Ascending aorta (tissue), 2 donors: ENCODE results near the gene BPHL. TPM values are rescaled to one million over a fixed set of nuclear protein-coding genes. Genes with fewer than 3 reads are reported as not detected.
"Not testable (repeated sequence)": the region's sequence is repeated elsewhere in the genome, so short reads cannot be mapped to it uniquely, and the experiment has no call there.

ENCODE experiments used
- DNase-seq, 2 donors: peaks; one replicate each; pipeline ENCODE4 v3.0.0-alpha.2; 2019; ENCODE audit warnings: low spot score in 2 of 2
- H3K27ac ChIP-seq, 2 donors: fragments of 200-600 bp; sonication (generic); one replicate each; pipeline ENCODE4 v1.5.1; 2016 to 2017; ENCODE audit warnings: mild to moderate bottlenecking in 1 of 2
- H3K27me3 ChIP-seq: fragments of 200-600 bp; sonication (generic); one replicate; pipeline ENCODE4 v1.5.1; 2017
- H3K36me3 ChIP-seq, 2 donors: fragments of 200-600 bp; sonication (generic); one replicate each; pipeline ENCODE4 v1.5.1; 2016
- H3K4me1 ChIP-seq, 2 donors: fragments of 200-600 bp; sonication (generic); one replicate each; pipeline ENCODE4 v1.5.1; 2016 to 2017; ENCODE audit warnings: mild to moderate bottlenecking in 1 of 2
- H3K4me3 ChIP-seq, 2 donors: fragments of 200-600 bp; sonication (generic); one replicate each; pipeline ENCODE4 v1.5.1; 2016 to 2017; ENCODE audit warnings: mild to moderate bottlenecking in 1 of 2
- H3K9me3 ChIP-seq, 2 donors: fragments of 200-600 bp; sonication (generic); one replicate each; pipeline ENCODE4 v1.5.1; 2016
- intact Hi-C: fragments of 100-400 bp; cut with DNase I; formaldehyde crosslinking; loops from one replicate; pipeline ENCODE4 v1.15.1; 2023
- total RNA-seq: library from RNA; depleted of rRNA; stranded (reverse); fragments of >200 nt; gene quantifications from one replicate; pipeline ENCODE4 v1.1.0, GENCODE V29; 2016
- TF ChIP-seq, protein P1 (sequence below), 3 experiments: fragments of 200-600 bp in 2 of 3; fragments of 450-650 bp in 1 of 3; sonication (generic) in 2 of 3; IDR thresholded peaks; one replicate each; pipeline ENCODE4 v1.5.1; 2016 to 2019; ENCODE audit warnings: antibody characterized with exemption in 3 of 3, mild to moderate bottlenecking in 1 of 3, moderate library complexity in 1 of 3

Gene BPHL
- total RNA-seq, 1 donor from 2014 or later = 7.7 TPM

DNA sequence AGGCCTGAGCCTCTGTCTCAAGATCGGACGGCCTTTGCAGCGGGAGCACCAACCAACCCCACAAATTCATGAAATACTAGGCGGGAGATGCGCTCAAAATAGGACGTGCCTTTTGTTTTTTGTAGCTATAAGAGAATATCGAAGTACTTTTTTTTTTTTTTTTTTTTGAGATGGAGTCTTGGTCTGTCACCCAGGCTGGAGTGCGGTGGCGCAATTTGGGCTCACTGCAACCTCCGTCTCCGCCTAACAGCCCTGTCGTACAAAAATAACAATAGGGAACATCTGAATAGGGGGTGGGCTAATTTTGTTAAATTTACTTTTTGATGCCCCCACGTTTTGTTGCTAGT, 44.7 kb downstream of the BPHL start:
- intact Hi-C loops = loop anchor here (5.0 to 10.0 kb wide), 2 partner anchors 64 to 192 kb away; partner anchors contain the start of gene TUBB2B
- Histone ChIP-seq H3K27ac (peak overlapping the region; percentile 90 to 95), H3K9me3 (no peaks in the 10 kb centered on the region), H3K27me3 (no peaks in the 10 kb centered on the region), H3K36me3 (no peaks in the 10 kb centered on the region), H3K4me3 (peak overlapping the region; percentile 84 to 92), H3K4me1 (peaks cover 0 to 4% of the 10 kb centered on the region in 2 donors)
- no peak for DNase-seq
- TF ChIP-seq, protein P1, sequence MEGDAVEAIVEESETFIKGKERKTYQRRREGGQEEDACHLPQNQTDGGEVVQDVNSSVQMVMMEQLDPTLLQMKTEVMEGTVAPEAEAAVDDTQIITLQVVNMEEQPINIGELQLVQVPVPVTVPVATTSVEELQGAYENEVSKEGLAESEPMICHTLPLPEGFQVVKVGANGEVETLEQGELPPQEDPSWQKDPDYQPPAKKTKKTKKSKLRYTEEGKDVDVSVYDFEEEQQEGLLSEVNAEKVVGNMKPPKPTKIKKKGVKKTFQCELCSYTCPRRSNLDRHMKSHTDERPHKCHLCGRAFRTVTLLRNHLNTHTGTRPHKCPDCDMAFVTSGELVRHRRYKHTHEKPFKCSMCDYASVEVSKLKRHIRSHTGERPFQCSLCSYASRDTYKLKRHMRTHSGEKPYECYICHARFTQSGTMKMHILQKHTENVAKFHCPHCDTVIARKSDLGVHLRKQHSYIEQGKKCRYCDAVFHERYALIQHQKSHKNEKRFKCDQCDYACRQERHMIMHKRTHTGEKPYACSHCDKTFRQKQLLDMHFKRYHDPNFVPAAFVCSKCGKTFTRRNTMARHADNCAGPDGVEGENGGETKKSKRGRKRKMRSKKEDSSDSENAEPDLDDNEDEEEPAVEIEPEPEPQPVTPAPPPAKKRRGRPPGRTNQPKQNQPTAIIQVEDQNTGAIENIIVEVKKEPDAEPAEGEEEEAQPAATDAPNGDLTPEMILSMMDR (IDR thresholded peaks at IDR 0.05) = no peak

DNA sequence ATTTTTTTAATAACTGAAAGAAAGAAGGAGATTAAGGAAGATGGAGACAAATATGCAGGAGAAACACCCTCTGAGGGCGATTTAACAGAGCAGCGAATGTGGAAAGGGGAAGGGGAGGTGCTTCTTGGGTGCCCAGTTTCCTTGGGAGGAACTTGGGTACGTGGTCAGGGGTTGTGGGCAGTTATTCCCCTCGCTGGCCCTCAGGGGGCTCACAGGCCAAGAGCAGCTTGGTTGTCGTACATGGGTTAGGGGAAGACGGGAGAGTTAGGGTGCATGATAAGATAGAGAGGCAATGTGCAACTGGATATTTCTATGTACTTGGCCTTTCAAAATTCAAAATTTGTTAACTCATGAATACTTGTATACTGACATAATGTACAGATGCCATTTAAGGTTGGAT, 45.9 kb downstream of the BPHL start:
- no peak overlapping the region for H3K4me3 ChIP-seq
- intact Hi-C loops = loop anchor here (5.0 to 10.0 kb wide), 2 partner anchors 63 to 190 kb away; partner anchors contain the start of gene TUBB2B
- H3K4me1 ChIP-seq = peaks cover 0 to 4% of the 10 kb centered on the region in 2 donors
- no peak for DNase-seq
- no peak overlapping the region for H3K27ac ChIP-seq
- no peaks in the 10 kb centered on the region for H3K36me3 ChIP-seq
- H3K27me3 ChIP-seq = no peaks in the 10 kb centered on the region
- TF ChIP-seq, protein P1 (IDR thresholded peaks at IDR 0.05) = no peak
- H3K9me3 ChIP-seq = no peaks in the 10 kb centered on the region

DNA sequence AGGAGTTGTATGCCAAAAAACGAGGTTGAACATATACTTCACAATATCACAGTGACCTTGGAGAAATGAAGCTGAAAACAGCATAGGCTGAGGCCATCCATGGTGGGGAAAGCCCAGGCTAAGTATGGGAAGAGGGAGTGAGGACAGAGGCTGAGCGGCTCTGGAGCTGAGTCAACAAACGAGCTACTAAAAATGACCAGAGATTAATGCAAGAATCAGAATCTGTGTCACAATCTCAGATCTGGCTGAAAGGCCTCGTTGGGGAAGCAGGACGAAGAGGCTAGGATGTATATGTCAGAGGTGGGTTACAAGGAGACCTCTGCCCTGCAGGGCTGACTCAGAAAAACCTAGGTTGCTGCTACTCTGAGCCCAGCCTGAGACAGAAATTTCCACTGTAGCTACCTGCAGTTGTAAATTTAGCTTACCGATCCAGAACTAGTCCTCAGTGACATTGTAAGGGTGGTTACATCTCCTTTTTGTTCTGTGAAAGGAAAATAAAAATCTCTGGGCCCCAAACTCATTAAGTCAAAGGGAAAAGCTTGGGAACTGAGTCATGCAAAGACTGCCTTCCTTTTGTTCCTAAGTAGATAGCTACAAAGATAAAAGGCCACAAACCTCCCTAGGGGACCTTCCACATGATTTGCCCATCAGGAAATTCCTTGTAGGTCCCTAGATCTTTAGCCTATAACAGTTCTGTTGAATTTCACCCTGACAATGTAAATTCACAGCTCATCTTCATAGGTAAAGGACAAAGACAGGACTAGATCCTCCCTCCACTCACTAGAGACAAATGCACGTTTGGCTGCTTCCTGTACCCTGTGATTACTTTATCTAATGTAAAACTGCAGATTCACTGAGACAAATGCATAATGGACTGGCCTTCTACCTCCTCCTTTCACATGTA, 47.4 kb downstream of the BPHL start:
- Histone ChIP-seq H3K36me3 (no peaks in the 10 kb centered on the region), H3K27me3 (no peaks in the 10 kb centered on the region), H3K4me3 (no peak overlapping the region), H3K4me1 (peaks cover 0 to 4% of the 10 kb centered on the region in 2 donors), H3K27ac (no peak overlapping the region), H3K9me3 (no peaks in the 10 kb centered on the region)
- DNase-seq = no peak
- intact Hi-C loops = loop anchor here (10.0 kb wide), 1 partner anchor 189 kb away; no protein-coding TSS in a partner anchor
- TF ChIP-seq, protein P1 (IDR thresholded peaks at IDR 0.05) = no peak

DNA sequence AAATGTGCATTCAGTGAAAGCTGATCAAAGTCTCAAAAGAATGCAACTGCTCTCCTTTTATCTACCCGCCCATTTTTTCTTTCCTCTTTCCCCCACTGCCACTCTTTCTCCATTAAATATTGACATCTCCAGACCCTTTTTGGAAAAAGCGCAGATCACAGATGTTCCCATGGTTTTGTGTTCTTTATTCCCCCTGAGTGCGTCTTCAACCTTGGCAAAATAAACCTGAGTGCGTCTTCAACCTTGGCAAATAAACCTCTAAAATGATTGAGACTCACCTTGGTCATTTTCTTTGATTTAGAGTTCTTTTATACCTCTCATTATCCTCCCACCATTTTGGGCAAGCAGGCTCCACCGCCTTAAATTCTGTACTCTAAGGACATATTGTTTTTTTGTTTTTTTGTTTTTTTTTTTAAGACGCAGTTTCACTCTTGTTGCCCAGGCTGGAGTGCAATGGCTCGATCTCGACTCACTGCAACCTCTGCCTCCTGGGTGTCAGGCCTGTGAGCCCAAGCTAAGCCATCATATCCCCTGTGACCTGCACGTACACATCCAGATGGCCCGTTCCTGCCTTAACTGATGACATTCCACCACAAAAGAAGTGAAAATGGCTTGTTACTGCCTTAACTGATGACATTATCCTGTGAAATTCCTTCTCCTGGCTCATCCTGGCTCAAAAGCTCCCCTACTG, 48.2 kb downstream of the BPHL start:
- intact Hi-C loops = loop anchor here (10.0 kb wide), 1 partner anchor 188 kb away; no protein-coding TSS in a partner anchor
- H3K4me1 ChIP-seq, DNase-seq, H3K27me3 ChIP-seq, H3K4me3 ChIP-seq, H3K27ac ChIP-seq, H3K36me3 ChIP-seq, H3K9me3 ChIP-seq: not testable (repeated sequence)

DNA sequence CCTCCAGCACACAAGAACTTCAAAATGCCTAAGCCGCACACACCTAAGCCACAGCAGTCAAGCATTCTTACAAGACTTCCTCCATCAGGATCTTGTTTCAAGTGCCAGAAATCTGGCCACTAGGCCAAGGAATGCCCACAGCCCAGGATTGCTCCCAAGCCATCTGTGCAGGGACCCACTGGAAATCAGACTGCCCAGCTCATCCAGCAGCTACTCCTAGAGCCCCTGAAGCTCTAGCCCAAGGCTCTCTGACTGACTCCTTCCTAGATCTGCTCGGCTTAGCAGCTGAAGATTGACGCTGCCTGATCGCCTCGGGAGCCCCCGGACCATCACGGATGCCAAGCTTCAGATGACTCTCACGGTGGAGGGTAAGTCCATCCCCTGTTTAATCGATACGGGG, 49.5 kb downstream of the BPHL start:
- not testable (repeated sequence) for H3K9me3 ChIP-seq, H3K4me1 ChIP-seq, H3K27ac ChIP-seq, H3K36me3 ChIP-seq, H3K4me3 ChIP-seq, H3K27me3 ChIP-seq, DNase-seq
- intact Hi-C loops = loop anchor here (10.0 kb wide), 1 partner anchor 187 kb away; no protein-coding TSS in a partner anchor

DNA sequence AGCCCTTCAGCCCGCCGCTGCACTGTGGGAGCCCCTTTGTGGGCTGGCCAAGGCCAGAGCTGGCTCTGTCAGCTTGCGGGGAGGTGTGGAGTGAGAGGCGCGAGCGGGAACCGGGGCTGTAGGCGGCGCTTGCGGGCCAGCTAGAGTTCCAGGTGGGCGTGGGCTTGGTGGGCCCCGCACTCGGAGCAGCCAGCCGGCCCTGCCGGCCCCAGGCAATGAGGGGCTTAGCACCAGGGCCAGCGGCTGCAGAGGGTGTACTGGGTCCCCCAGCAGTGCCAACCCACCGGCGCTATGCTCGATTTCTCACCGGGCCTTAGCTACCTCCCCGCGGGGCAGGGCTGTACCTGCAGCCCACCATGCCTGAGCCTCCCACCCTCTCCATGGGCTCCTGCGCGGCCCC, 52.2 kb downstream of the BPHL start:
- DNase-seq, H3K36me3 ChIP-seq, H3K27ac ChIP-seq, intact Hi-C loops, H3K4me1 ChIP-seq, H3K9me3 ChIP-seq, H3K4me3 ChIP-seq, H3K27me3 ChIP-seq: not testable (repeated sequence)

DNA sequence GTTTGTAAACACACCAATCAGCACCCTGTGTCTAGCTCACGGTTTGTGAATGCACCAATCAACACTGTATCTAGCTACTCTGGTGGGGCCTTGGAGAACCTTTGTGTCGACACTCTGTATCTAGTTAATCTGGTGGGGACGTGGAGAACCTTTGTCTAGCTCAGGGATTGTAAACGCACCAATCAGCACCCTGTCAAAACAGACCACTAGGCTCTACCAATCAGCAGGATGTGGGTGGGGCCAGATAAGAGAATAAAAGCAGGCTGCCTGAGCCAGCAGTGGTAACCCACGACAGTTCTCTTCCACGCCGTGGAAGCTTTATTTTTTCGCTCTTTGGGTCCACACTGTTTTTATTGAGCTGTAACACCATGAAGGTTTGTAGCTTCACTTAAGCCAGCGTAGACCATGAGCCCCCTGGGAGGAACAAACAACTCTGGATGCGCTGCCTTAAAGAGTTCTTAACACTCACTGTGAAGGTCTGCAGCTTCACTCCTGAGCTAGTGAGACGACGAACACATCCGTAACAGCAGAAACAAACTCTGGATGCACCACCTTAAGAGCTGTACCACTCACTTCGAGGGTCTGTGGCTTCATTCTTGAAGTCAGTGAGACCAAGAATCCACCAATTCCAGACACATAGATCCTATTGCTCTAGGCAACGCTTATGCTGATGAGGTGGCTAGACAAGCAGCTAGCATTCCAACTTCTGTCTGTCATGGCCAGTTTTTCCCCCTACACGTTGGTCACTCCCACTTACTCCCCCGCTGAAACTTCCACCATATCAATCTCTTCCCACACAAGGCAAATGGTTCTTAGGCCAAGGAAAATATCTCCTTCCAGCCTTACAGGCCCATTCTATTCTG, 53.0 kb downstream of the BPHL start:
- H3K27ac ChIP-seq = peak overlapping the region; percentile 34 to 40
- H3K36me3 ChIP-seq, intact Hi-C loops, DNase-seq, H3K4me3 ChIP-seq, H3K4me1 ChIP-seq, H3K9me3 ChIP-seq, H3K27me3 ChIP-seq: not testable (repeated sequence)

DNA sequence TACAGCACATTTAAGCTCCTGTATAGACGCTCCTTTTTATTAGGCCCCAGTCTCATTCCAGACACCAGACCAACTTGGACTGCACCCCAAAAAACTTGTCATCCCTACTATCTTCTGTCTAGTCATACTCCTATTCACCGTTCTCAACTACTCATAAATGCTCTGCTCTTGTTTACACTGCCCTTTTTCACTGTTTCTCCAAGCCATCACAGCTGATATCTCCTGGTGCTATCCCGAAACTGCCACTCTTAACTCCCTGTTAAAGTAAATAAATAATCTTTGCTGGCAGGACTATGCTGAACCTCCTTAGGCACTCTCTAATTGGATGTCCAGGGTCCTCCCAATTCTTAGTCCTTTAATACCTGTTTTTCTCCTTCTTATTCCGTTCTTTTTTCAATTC, 54.3 kb downstream of the BPHL start:
- H3K27me3 ChIP-seq, H3K4me1 ChIP-seq, H3K36me3 ChIP-seq, DNase-seq, intact Hi-C loops, H3K27ac ChIP-seq, H3K9me3 ChIP-seq, H3K4me3 ChIP-seq: not testable (repeated sequence)

DNA sequence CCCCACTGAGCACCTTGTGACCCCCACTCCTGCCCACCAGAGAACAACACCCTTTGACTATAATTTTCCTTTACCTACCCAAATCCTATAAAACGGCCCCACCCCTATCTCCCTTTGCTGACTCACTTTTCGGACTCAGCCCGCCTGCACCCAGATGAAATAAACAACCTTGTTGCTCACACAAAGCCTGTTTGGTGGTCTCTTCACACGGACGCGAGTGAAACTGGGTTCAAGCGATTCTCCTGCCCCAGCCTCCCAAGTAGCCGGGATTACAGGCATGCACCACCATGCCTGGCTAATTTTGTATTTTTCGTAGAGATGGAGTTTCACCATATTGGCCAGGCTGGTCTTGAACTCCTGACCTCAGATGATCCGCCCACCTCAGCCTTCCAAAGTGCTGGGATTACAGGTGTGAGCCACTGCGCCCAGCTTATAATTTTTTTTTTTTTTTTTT, 55.2 kb downstream of the BPHL start:
- intact Hi-C loops = not testable (repeated sequence)

More for the DNA sequence above, 55.2 kb downstream of the BPHL start:
- not testable (repeated sequence) for H3K27ac ChIP-seq, H3K36me3 ChIP-seq, H3K4me3 ChIP-seq, H3K9me3 ChIP-seq, H3K4me1 ChIP-seq, DNase-seq, H3K27me3 ChIP-seq
